Adrenal gland (tissue), 12 donors: ENCODE measurements around the gene PTPRQ. TPM values are rescaled to one million over a fixed set of nuclear protein-coding genes. Genes with fewer than 3 reads are reported as not detected.

Experiments used
- DNase-seq, 7 donors: peaks; one replicate each; pipeline ENCODE4 v3.0.0-alpha.2; 2019 to 2020
- H3K27ac ChIP-seq, 5 donors: fragments of 200-600 bp; sonication (generic) in 4 of 5; 1 replicate in 3 of 5; 2 replicates in 2 of 5; pipeline versions ENCODE4 v1.5.1 to v1.8.0; 2016 to 2020; ENCODE audit warnings: mild to moderate bottlenecking in 1 of 5
- H3K27me3 ChIP-seq: fragments of 200-600 bp; 2 replicates; pipeline ENCODE4 v1.8.0; 2021
- H3K36me3 ChIP-seq, 2 donors: fragments of 200-600 bp; replicated peaks in 1 of 2; 1 replicate in 1 of 2; 2 replicates in 1 of 2; pipeline versions ENCODE4 v1.5.1 to v1.8.0; 2018 to 2022
- H3K4me1 ChIP-seq, 2 donors: fragments of 200-600 bp; replicated peaks in 1 of 2; 1 replicate in 1 of 2; 2 replicates in 1 of 2; pipeline versions ENCODE4 v1.5.1 to v1.8.0; 2018 to 2021
- H3K4me3 ChIP-seq, 4 donors: fragments of 200-600 bp; sonication (generic) in 3 of 4; one replicate each; pipeline ENCODE4 v1.5.1; 2016 to 2018
- H3K9me3 ChIP-seq, 3 donors: fragments of 200-600 bp; sonication (generic) in 1 of 3; replicated peaks in 1 of 3; 1 replicate in 2 of 3; 2 replicates in 1 of 3; pipeline versions ENCODE4 v1.5.1 to v1.8.0; 2016 to 2021
- POLR2A ChIP-seq, 2 donors: fragments of 450-650 bp; IDR thresholded peaks; one replicate each; pipeline ENCODE4 v1.6.1; 2017; ENCODE audit warnings: antibody characterized with exemption in 2 of 2, mild to moderate bottlenecking in 2 of 2, moderate library complexity in 1 of 2
- WGBS, 4 donors: extraction: QIAGEN DNeasy Blood & Tissue Kit in 2 of 4; methylation state at CpG; one replicate each; pipeline versions ENCODE4 v1.1.5 to v1.1.7; 2013 to 2017; 5-methylcytosine and 5-hydroxymethylcytosine counted together
- intact Hi-C, 2 donors: fragments of 100-400 bp; cut with DNase I; formaldehyde crosslinking; loops; one replicate each; pipeline versions ENCODE4 v1.14.1 to v1.15.0; 2022 to 2023
- polyA plus RNA-seq, 3 donors: library from polyadenylated mRNA; stranded (reverse); fragments of 200-250 nt in 2 of 3; fragments of 350-450 nt in 1 of 3; fragmentation: Illumina TruSeq in 1 of 3; extraction: RNeasy Lipid Tissue Mini Kit (QIAGEN cat#74804) in 1 of 3; gene quantifications; one replicate each; pipeline ENCODE4 v1.2.3, GENCODE V29; 2013 to 2014
- total RNA-seq, 9 donors: library from RNA; depleted of rRNA in 4 of 9; stranded (reverse); fragments of >200 nt in 4 of 9; fragments of 120-200 nt in 1 of 9; fragmentation: NEBNext Ultra II Directional in 1 of 9; extraction: Animal tissue kit (Norgen Biotek cat#: 25700) in 1 of 9; gene quantifications; one replicate each; pipeline versions ENCODE4 v1.1.0 to v1.2.4, GENCODE V29; 2013 to 2023
- TF ChIP-seq, protein P1 (sequence below), 6 experiments: fragments of 450-650 bp in 4 of 6; fragments of 200-600 bp in 2 of 6; sonication (generic) in 1 of 6; IDR thresholded peaks; 1 replicate in 5 of 6; 2 replicates in 1 of 6; pipeline versions ENCODE4 v1.5.1 to v1.8.0; 2016 to 2021; ENCODE audit warnings: antibody characterized with exemption in 6 of 6, mild to moderate bottlenecking in 2 of 6, moderate library complexity in 1 of 6
- donor health status: healthy with polysubstance abuse.
- donor health status: Bipolar disorder and iron deficiency.
- donor health status: DM: yes; HTN: yes; CAD: no.
- donor health status: DM: no; HTN: no; CAD: no.
- donor health status: DM: no; HTN: no; CAD: no.
- donor health status: DM: yes; HTN: yes; CAD: no.

PTPRQ gene
- total and polyA plus RNA-seq, 12 donors: under 0.01 to 0.27 (median 0.13) TPM; not detected in 2

DNA sequence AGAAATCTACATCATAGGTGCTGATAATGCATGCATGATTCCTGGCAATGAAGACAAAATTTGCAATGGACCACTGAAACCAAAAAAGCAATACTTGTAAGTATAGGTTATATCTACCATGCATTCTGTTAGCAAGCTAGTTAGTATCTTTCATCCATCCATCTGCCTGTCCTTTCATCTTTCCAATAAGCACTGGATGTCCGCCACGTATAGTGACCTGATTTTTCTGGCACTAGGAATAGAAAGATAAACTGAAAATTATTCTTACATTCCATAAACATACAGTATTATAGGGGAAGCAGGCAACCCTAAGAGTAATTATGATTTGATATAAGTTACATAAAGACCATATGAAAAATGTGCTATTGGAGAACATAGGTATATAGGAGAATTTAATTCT, 176.2 kb downstream of the PTPRQ start:
- no peaks in the 10 kb centered on the region for H3K36me3 ChIP-seq
- no peak for TF ChIP-seq POLR2A (IDR thresholded peaks at IDR 0.05)
- H3K4me3 ChIP-seq: no peak overlapping the region
- DNase-seq: no peak
- no peak overlapping the region for H3K27ac ChIP-seq
- no peaks in the 10 kb centered on the region for H3K4me1 ChIP-seq
- intact Hi-C loops: no loop called here
- no peaks in the 10 kb centered on the region for H3K27me3 ChIP-seq
- 55 to 65% (median 64%) methylated on average over 2 of the region's 2 CpGs for WGBS, 4 donors
- no peaks in the 10 kb centered on the region for H3K9me3 ChIP-seq

DNA sequence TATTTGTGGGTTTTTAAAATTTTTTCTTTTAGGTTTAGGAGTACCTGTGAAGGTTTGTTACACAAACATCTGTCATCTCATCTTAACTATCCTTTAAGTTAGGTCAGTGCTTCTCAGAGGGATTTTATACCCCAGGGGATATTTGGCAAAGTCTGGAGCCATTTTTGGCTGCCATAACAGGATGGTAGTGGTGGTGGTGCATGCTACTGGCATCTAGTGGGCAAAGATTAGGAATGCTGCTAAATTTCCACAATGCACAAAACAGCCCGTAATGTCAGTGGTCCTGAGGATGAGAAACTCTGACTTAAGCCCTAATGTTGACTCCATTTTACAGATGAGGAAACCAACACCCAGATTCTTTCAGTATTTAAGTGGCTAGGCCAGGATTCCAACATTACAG, 178.2 kb downstream of the PTPRQ start:
- Histone ChIP-seq H3K4me1 (no peaks in the 10 kb centered on the region), H3K27ac (no peak overlapping the region), H3K4me3 (no peak overlapping the region), H3K36me3 (no peaks in the 10 kb centered on the region), H3K9me3 (no peaks in the 10 kb centered on the region), H3K27me3 (no peaks in the 10 kb centered on the region)
- DNase-seq: no peak
- intact Hi-C loops: no loop called here
- TF ChIP-seq, protein P1, sequence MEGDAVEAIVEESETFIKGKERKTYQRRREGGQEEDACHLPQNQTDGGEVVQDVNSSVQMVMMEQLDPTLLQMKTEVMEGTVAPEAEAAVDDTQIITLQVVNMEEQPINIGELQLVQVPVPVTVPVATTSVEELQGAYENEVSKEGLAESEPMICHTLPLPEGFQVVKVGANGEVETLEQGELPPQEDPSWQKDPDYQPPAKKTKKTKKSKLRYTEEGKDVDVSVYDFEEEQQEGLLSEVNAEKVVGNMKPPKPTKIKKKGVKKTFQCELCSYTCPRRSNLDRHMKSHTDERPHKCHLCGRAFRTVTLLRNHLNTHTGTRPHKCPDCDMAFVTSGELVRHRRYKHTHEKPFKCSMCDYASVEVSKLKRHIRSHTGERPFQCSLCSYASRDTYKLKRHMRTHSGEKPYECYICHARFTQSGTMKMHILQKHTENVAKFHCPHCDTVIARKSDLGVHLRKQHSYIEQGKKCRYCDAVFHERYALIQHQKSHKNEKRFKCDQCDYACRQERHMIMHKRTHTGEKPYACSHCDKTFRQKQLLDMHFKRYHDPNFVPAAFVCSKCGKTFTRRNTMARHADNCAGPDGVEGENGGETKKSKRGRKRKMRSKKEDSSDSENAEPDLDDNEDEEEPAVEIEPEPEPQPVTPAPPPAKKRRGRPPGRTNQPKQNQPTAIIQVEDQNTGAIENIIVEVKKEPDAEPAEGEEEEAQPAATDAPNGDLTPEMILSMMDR (IDR thresholded peaks at IDR 0.05): peak in 1 of 6 experiments; percentile 11
- TF ChIP-seq POLR2A (IDR thresholded peaks at IDR 0.05): no peak
- 80 to 90% (median 85%) methylated on average over 1 of the region's 1 CpG for WGBS, 4 donors

DNA sequence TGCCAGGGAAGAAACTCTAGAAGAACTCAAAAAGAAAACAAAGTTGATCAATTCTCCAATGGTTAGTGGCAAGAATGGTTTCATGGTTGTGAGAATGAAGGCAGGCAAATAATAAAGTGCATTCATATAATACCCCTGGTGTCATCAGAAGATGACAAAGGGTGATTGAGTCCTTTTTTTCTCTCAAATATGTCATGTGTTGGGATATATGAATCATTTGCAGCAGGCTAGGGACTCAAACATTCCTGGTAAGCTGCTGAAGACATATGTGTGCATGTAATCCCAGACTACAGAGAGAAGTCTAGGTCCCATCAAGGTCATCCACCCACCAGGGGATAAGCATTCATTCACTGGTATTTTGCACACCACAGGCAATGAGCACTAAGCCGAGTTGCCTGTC, 181.0 kb downstream of the PTPRQ start:
- H3K27ac ChIP-seq: no peak overlapping the region
- TF ChIP-seq, protein P1 (IDR thresholded peaks at IDR 0.05): no peak

DNA sequence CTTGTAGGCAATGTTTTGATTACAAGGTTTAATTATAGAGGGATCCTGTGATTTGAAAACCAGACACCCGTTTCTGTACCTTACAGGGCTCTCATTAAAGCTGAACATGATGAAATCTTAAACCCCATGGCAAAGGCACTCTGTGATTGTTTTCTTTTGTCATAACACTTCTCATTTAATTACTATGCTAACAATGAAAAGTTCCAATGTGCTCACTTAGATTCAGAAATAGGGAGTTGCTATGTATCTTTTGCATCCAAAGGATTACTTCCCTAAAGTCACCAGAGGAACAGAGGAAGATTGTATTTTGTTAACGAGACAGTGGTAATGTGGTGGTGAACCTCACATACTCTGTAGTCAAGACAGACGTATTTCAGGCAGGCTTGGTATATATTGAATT, 181.9 kb downstream of the PTPRQ start:
- no peak for DNase-seq
- Histone ChIP-seq H3K4me1 (no peaks in the 10 kb centered on the region), H3K27me3 (no peaks in the 10 kb centered on the region), H3K9me3 (peaks cover 0 to 3% (median 0%) of the 10 kb centered on the region in 3 donors), H3K27ac (no peak overlapping the region), H3K4me3 (no peak overlapping the region), H3K36me3 (no peaks in the 10 kb centered on the region)
- intact Hi-C loops: no loop called here
- WGBS, 4 donors: 60 to 73% (median 65%) methylated on average over 3 of the region's 3 CpGs
- TF ChIP-seq, protein P1 (IDR thresholded peaks at IDR 0.05): no peak
- no peak for TF ChIP-seq POLR2A (IDR thresholded peaks at IDR 0.05)

More for the DNA sequence above, 181.0 kb downstream of the PTPRQ start:
- intact Hi-C loops: no loop called here
- no peak for DNase-seq
- Histone ChIP-seq H3K36me3 (no peaks in the 10 kb centered on the region), H3K4me1 (no peaks in the 10 kb centered on the region), H3K27me3 (no peaks in the 10 kb centered on the region), H3K9me3 (peaks cover 0 to 3% (median 0%) of the 10 kb centered on the region in 3 donors), H3K4me3 (no peak overlapping the region)
- 64 to 83% (median 76%) methylated on average over 1 of the region's 1 CpG for WGBS, 4 donors

DNA sequence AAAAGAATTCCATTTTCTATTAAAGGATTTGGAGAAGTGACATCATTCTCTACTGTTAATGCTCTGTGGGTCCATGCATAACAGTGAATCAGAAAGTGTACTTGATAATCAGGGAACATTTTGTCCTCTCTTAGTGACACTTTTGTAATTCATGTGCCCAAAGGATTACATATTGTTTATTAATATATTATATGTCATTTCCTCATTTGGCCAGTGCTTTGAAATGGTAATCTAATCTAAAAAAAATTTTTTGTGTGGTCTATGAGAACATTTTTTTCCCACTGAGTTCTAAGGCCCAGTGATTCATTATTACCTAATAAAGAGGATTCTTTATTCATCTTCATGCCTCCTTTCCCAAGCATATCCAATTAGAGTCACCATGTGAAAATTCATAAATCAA, 183.7 kb downstream of the PTPRQ start:
- H3K4me3 ChIP-seq: no peak overlapping the region
- DNase-seq: no peak
- no peaks in the 10 kb centered on the region for H3K4me1 ChIP-seq
- TF ChIP-seq POLR2A (IDR thresholded peaks at IDR 0.05): no peak
- TF ChIP-seq, protein P1 (IDR thresholded peaks at IDR 0.05): no peak
- no peaks in the 10 kb centered on the region for H3K36me3 ChIP-seq
- no peaks in the 10 kb centered on the region for H3K27me3 ChIP-seq
- H3K27ac ChIP-seq: no peak overlapping the region
- intact Hi-C loops: no loop called here
- peaks cover 0 to 3% (median 0%) of the 10 kb centered on the region in 3 donors for H3K9me3 ChIP-seq
